ENCODE results near the gene SEMA6B.
"Not testable (repeated sequence)": the region's sequence is repeated elsewhere in the genome, so short reads cannot be mapped to it uniquely, and the experiment has no call there.

SEMA6B gene

DNA sequence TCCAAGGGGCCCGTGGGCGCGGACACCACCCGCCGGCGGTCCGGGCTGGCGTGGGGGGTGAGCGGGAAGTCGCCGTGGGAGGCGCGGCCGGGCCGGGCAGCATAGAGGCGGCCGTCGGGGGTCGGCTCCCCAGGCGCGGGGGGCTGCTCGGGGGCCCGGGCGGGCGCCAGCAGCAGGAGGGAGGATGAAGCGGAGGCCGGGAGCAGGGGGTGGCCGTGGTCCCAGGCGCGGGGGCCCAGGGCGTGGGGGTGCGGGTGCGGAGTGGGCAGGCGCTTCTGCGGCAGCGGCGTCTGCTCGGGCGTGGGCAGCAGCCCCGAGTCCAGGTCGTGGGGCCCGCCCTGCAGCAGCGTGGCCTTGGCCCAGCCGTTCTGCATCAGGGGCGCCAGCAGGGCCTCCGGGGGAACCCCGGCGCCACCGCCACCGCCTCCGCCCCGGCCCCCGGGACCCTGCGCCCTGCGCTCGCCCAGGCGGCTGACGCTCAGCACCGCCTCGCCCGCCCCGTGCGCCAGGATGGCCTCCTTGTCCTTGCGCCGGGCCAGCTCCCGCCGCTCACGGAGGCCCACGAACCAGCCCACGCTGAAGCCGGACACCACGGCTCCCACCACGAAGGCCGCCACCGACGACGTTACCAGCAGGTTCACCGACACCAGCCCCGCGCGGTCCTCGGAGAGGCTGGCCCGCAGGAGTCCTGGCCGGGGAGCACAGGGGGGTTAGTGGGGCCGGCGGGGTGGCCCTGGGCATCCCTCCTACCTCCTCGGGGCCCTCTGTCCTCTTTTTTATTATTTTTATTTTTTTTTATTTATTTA is 15.4 kb downstream of the SEMA6B start:
- H3K36me3 ChIP-seq (ENCODE audit: control insufficient read depth, insufficient read depth, low read length): no peaks in the 10 kb centered on the region
- no peak overlapping the region for H4K8ac ChIP-seq (ENCODE audit: low read depth, low read length)
- H3K79me1 ChIP-seq (ENCODE audit: low read length): no peaks in the 10 kb centered on the region
- no peak overlapping the region for H3K27ac ChIP-seq (ENCODE audit: low read depth, low read length)
- H3K18ac ChIP-seq (ENCODE audit: low read length): no peak overlapping the region
- H3K4me3 ChIP-seq (ENCODE audit: low read length): no peak overlapping the region
- no peak overlapping the region for H4K5ac ChIP-seq (ENCODE audit: low read length)
- DNase-seq: no peak
- WGBS (ENCODE audit: extremely low coverage, insufficient coverage, low lambda C conversion rate): no CpG with 5 or more reads among the region's 87 CpGs
- H3K27me3 ChIP-seq (ENCODE audit: insufficient read depth, low read length, poor library complexity): no peaks in the 10 kb centered on the region
- H2AK5ac ChIP-seq (ENCODE audit: low read length): no peak overlapping the region
- H3K4me1 ChIP-seq (ENCODE audit: control insufficient read depth, low read depth, low read length): no peaks in the 10 kb centered on the region
- no peak overlapping the region for H3K56ac ChIP-seq (ENCODE audit: low read length)
- H3K4ac ChIP-seq (ENCODE audit: low read depth, low read length): no peak overlapping the region
- no peak overlapping the region for H3K4me2 ChIP-seq (ENCODE audit: low read length)
- H2BK5ac ChIP-seq (ENCODE audit: low read length): no peak overlapping the region
- H3K9ac ChIP-seq (ENCODE audit: low read length): no peak overlapping the region
- no peak overlapping the region for H3K23ac ChIP-seq (ENCODE audit: low read length)
- H2BK120ac ChIP-seq (ENCODE audit: low read depth, low read length): no peak overlapping the region
- H2BK15ac ChIP-seq (replicated peaks; ENCODE audit: low read depth): no peak overlapping the region
- no peaks in the 10 kb centered on the region for H3K79me2 ChIP-seq (ENCODE audit: control insufficient read depth, insufficient read depth, low read length)

DNA sequence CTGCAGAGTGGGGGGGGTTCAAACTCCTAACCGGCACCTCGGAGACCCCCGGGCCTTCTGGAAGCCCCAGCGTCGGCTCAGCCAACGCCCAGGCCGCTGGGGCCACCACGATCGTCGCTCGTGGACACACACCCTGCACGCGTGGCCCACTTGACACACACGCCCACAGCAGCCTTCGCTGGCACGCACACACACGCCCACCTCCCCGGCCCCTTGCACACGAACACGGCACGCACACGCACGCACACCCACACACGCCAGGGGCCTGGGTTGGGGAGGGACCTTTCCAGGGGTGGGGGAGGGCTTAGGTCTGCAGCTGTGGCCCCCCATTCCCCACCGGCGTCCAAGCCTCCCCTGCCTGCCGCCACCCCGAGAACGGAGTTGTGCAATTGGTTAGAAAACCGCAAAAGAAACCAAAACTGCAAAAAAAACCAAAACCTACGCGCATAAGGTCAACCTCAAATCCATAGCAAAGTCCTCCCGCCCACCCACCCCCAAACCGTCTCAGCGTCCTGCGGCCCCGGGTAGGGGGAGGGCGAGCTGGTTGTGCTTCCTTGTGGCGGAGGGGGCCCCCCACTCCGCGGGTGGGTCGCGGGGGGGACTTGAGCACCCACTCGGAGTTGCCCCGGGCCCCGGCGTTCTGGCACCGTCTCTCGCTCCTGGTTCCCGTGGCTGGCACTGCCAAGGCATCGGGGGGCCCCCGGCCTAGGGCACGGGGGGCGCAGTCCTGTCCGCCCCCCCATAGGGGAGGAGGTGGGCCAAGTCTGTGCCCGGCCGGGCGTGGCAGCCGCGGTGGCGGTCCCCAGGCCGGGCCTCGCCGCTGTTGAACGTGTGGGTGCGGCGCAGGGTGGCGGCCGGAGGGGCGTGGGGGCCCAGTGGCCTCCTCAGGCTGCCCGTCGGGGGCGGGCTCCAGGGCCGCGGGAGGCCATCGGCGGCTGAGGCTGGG is 16.3 kb downstream of the SEMA6B start:
- Histone ChIP-seq H2AK5ac (ENCODE audit: low read length) (no peak overlapping the region), H2BK5ac (ENCODE audit: low read length) (no peak overlapping the region), H3K4me2 (ENCODE audit: low read length) (no peak overlapping the region), H3K79me2 (ENCODE audit: control insufficient read depth, insufficient read depth, low read length) (no peaks in the 10 kb centered on the region), H4K8ac (ENCODE audit: low read depth, low read length) (no peak overlapping the region), H3K23ac (ENCODE audit: low read length) (no peak overlapping the region), H2BK120ac (ENCODE audit: low read depth, low read length) (no peak overlapping the region), H3K36me3 (ENCODE audit: control insufficient read depth, insufficient read depth, low read length) (no peaks in the 10 kb centered on the region), H3K9ac (ENCODE audit: low read length) (no peak overlapping the region), H4K5ac (ENCODE audit: low read length) (no peak overlapping the region), H3K4me3 (ENCODE audit: low read length) (no peak overlapping the region), H3K27me3 (ENCODE audit: insufficient read depth, low read length, poor library complexity) (no peaks in the 10 kb centered on the region), H3K18ac (ENCODE audit: low read length) (no peak overlapping the region), H3K4me1 (ENCODE audit: control insufficient read depth, low read depth, low read length) (no peaks in the 10 kb centered on the region), H3K27ac (ENCODE audit: low read depth, low read length) (no peak overlapping the region), H3K56ac (ENCODE audit: low read length) (no peak overlapping the region), H3K79me1 (ENCODE audit: low read length) (no peaks in the 10 kb centered on the region), H2BK15ac (replicated peaks; ENCODE audit: low read depth) (no peak overlapping the region), H3K4ac (ENCODE audit: low read depth, low read length) (no peak overlapping the region)
- no CpG with 5 or more reads among the region's 77 CpGs for WGBS (ENCODE audit: extremely low coverage, insufficient coverage, low lambda C conversion rate)
- no peak for DNase-seq

DNA sequence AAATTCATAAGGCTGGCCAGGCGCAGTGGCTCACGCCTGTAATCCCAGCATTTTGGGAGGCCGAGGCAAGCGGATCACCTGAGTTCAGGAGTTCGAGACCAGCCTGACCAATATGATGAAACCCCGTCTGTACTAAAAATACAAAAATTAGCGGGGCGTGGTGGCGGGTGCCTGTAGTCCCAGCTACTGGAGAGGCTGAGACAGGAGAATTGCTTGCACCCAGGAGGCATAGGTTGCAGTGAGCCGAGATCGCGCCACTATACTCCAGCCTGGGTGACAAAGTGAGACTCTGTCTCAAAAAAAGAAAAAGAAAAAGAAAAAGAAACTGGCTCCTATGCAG is 17.7 kb downstream of the SEMA6B start:
- not testable (repeated sequence) for H2BK120ac ChIP-seq (ENCODE audit: low read depth, low read length); H3K18ac ChIP-seq (ENCODE audit: low read length); H2BK5ac ChIP-seq (ENCODE audit: low read length); H3K4me1 ChIP-seq (ENCODE audit: control insufficient read depth, low read depth, low read length); H4K8ac ChIP-seq (ENCODE audit: low read depth, low read length); H3K36me3 ChIP-seq (ENCODE audit: control insufficient read depth, insufficient read depth, low read length); H2BK15ac ChIP-seq (replicated peaks; ENCODE audit: low read depth); H3K4me3 ChIP-seq (ENCODE audit: low read length); DNase-seq; H3K4me2 ChIP-seq (ENCODE audit: low read length); H3K9ac ChIP-seq (ENCODE audit: low read length); H3K79me2 ChIP-seq (ENCODE audit: control insufficient read depth, insufficient read depth, low read length); H3K79me1 ChIP-seq (ENCODE audit: low read length); H3K23ac ChIP-seq (ENCODE audit: low read length); H4K5ac ChIP-seq (ENCODE audit: low read length); H3K27ac ChIP-seq (ENCODE audit: low read depth, low read length); H3K4ac ChIP-seq (ENCODE audit: low read depth, low read length); H3K27me3 ChIP-seq (ENCODE audit: insufficient read depth, low read length, poor library complexity); H3K56ac ChIP-seq (ENCODE audit: low read length); H2AK5ac ChIP-seq (ENCODE audit: low read length)
- WGBS (ENCODE audit: extremely low coverage, insufficient coverage, low lambda C conversion rate): no CpG with 5 or more reads among the region's 12 CpGs

DNA sequence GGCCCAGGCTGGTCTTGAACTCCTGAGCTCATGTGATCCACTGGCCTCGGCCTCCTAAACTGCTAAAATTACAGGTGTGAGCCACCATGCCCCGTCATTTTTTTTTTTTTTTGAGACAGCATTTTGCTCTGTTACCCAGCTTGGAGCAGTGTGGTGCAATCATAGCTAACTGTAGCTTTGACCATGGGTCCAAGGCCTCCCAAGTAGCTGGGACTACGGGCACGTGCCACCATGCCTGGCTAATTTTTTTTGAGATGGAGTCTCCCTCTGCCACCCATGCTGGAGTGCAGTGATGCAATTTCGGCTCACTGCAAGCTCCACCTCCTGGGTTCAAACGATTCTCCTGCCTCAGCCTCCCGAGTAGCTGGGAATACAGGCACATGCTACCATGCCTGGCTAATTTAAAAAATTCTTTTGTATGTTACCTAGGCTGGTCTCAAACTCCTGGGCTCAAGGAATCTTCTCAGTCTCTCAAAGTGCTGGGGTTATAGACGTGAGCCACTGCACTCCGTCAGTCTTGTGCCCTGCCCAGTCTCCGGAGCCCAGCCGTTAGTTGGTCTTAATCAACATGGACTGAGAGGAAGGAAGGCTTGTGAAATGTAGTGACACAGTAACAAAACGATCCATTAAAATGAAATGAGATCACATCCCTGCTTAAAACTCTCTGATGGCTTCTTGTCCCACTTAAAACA is 18.2 kb downstream of the SEMA6B start:
- H3K23ac ChIP-seq (ENCODE audit: low read length): no peak overlapping the region
- H4K5ac ChIP-seq (ENCODE audit: low read length): no peak overlapping the region
- H3K4me3 ChIP-seq (ENCODE audit: low read length): no peak overlapping the region
- H3K56ac ChIP-seq (ENCODE audit: low read length): no peak overlapping the region
- H3K79me1 ChIP-seq (ENCODE audit: low read length): no peaks in the 10 kb centered on the region
- WGBS (ENCODE audit: extremely low coverage, insufficient coverage, low lambda C conversion rate): no CpG with 5 or more reads among the region's 12 CpGs
- H3K4ac ChIP-seq (ENCODE audit: low read depth, low read length): no peak overlapping the region
- H2BK5ac ChIP-seq (ENCODE audit: low read length): no peak overlapping the region
- no peaks in the 10 kb centered on the region for H3K79me2 ChIP-seq (ENCODE audit: control insufficient read depth, insufficient read depth, low read length)
- no peak overlapping the region for H2BK120ac ChIP-seq (ENCODE audit: low read depth, low read length)
- H4K8ac ChIP-seq (ENCODE audit: low read depth, low read length): no peak overlapping the region
- H3K9ac ChIP-seq (ENCODE audit: low read length): no peak overlapping the region
- H2BK15ac ChIP-seq (replicated peaks; ENCODE audit: low read depth): no peak overlapping the region
- H3K36me3 ChIP-seq (ENCODE audit: control insufficient read depth, insufficient read depth, low read length): no peaks in the 10 kb centered on the region
- DNase-seq: no peak
- no peak overlapping the region for H3K18ac ChIP-seq (ENCODE audit: low read length)
- H3K27me3 ChIP-seq (ENCODE audit: insufficient read depth, low read length, poor library complexity): no peaks in the 10 kb centered on the region
- no peaks in the 10 kb centered on the region for H3K4me1 ChIP-seq (ENCODE audit: control insufficient read depth, low read depth, low read length)
- H3K27ac ChIP-seq (ENCODE audit: low read depth, low read length): no peak overlapping the region
- no peak overlapping the region for H2AK5ac ChIP-seq (ENCODE audit: low read length)
- no peak overlapping the region for H3K4me2 ChIP-seq (ENCODE audit: low read length)

DNA sequence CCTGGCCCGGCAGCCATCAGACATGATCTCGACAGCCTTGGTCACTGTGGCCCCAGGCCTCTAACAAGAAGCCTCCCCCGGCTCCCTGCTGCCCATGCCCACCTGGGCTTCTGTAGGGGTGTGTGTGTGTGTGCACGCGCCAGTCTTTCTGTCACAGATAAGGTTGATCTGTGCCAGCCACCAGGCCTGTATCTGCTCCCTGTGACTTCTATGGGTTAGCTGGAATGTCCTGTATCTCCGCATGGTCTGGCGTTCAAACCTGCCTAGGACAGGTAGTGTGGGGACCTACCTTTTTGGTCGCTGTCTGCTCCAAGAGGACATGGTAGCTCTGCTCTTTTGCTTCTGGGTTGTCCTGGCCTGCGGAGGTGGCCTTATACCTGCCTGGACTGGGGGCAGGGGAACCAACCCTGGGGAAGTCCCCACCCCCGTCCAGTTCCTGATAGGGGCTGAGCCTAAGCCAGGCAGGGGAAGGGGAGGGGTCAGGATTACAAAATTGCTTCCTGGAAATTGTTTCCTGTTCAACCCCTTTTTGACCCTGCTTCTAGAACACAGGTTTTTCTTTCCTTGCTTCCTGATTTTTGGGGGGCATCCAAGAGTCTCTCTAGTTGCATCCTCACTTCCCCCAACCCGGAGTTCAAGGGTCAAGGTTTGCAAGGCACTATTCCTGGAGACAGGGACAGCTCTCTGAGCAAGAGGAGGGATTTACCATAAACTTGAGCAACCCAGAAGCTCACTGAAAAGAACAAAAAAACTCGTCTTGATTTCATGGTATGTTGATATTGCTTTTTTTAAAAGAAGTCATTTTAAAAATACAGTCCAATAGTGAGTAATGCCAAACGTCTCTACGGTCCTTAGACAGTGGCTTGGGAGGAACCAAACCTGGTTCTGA is 19.5 kb downstream of the SEMA6B start, which contains the start of gene LRG1:
Gene LRG1, minus strand, starts transcription at position 344 of the 889 bp plus-strand sequence. Its CDS starts 23 bp downstream, at position 321.
- H3K27ac ChIP-seq (ENCODE audit: low read depth, low read length): no peak within 1 kb of the TSS
- no peak within 1 kb of the TSS for H3K18ac ChIP-seq (ENCODE audit: low read length)
- no peak within 1 kb of the TSS for H2BK15ac ChIP-seq (replicated peaks; ENCODE audit: low read depth)
- no peaks in the 10 kb centered on the region for H3K79me2 ChIP-seq (ENCODE audit: control insufficient read depth, insufficient read depth, low read length)
- H3K56ac ChIP-seq (ENCODE audit: low read length): peak within 1 kb of the TSS; percentile 17
- H4K8ac ChIP-seq (ENCODE audit: low read depth, low read length): no peak within 1 kb of the TSS
- no peak within 1 kb of the TSS for H3K4me2 ChIP-seq (ENCODE audit: low read length)
- no peak within 1 kb of the TSS for H2BK120ac ChIP-seq (ENCODE audit: low read depth, low read length)
- H3K4me3 ChIP-seq (ENCODE audit: low read length): no peak within 1 kb of the TSS
- WGBS (ENCODE audit: extremely low coverage, insufficient coverage, low lambda C conversion rate): no CpG with 5 or more reads among the region's 14 CpGs
- no peak within 1 kb of the TSS for H2BK5ac ChIP-seq (ENCODE audit: low read length)
- H3K27me3 ChIP-seq (ENCODE audit: insufficient read depth, low read length, poor library complexity): no peaks in the 10 kb centered on the region
- H4K5ac ChIP-seq (ENCODE audit: low read length): no peak within 1 kb of the TSS
- H3K4me1 ChIP-seq (ENCODE audit: control insufficient read depth, low read depth, low read length): no peaks in the 10 kb centered on the region
- no peaks in the 10 kb centered on the region for H3K36me3 ChIP-seq (ENCODE audit: control insufficient read depth, insufficient read depth, low read length)
- no peak within 1 kb of the TSS for H3K23ac ChIP-seq (ENCODE audit: low read length)
- DNase-seq: peak; percentile 25
- H3K4ac ChIP-seq (ENCODE audit: low read depth, low read length): no peak within 1 kb of the TSS
- no peaks in the 10 kb centered on the region for H3K79me1 ChIP-seq (ENCODE audit: low read length)
- no peak within 1 kb of the TSS for H2AK5ac ChIP-seq (ENCODE audit: low read length)
- H3K9ac ChIP-seq (ENCODE audit: low read length): no peak within 1 kb of the TSS

Data from mesendoderm (in vitro differentiated cells).